AG09309 (cell line): Measurements from ENCODE around the gene RRP8.

ENCODE experiments used
- DNase-seq: peaks from one replicate; pipeline ENCODE4 v3.0.0-alpha.2; 2010; ENCODE audit warnings: low read depth
- H3K4me3 ChIP-seq: 2 replicates; pipeline ENCODE4 v1.5.1; 2011; ENCODE audit warnings: mild to moderate bottlenecking, low read depth, low read length, moderate library complexity; ENCODE audit not compliant: control insufficient read depth
- CTCF ChIP-seq: IDR thresholded peaks from 2 replicates; pipeline ENCODE4 v1.5.1; 2011; ENCODE audit warnings: mild to moderate bottlenecking, low read depth, low read length, inconsistent platforms; ENCODE audit not compliant: insufficient read depth, control insufficient read depth; ENCODE audit errors: missing control alignments

The RRP8 gene

GRCh38 chr11:6599881-6600390 lies 3.5 kb downstream of the RRP8 start:
- H3K4me3 ChIP-seq = no peak overlapping the region
- DNase-seq = no peak
- TF ChIP-seq CTCF = no peak

- H3K4me3 ChIP-seq = no peak overlapping the region
- no peak for DNase-seq
- no peak for TF ChIP-seq CTCF
These were observed 4.0 kb downstream of the RRP8 start for GRCh38 chr11:6599449-6599848.

- no peak for TF ChIP-seq CTCF
- no peak for DNase-seq
- no peak overlapping the region for H3K4me3 ChIP-seq
These were observed 4.9 kb downstream of the RRP8 start for GRCh38 chr11:6598555-6598954.

- DNase-seq = no peak
- no peak for TF ChIP-seq CTCF
- no peak overlapping the region for H3K4me3 ChIP-seq
These were observed 7.1 kb downstream of the RRP8 start for GRCh38 chr11:6596239-6596877.

- TF ChIP-seq CTCF = no peak
- DNase-seq = no peak
- no peak overlapping the region for H3K4me3 ChIP-seq
These were observed 9.2 kb downstream of the RRP8 start for GRCh38 chr11:6594142-6594768.

- DNase-seq = no peak
- no peak for TF ChIP-seq CTCF
- no peak overlapping the region for H3K4me3 ChIP-seq
These were observed 15.4 kb downstream of the RRP8 start for GRCh38 chr11:6588018-6588417.
